C4-2B (cell line): ENCODE results near the gene GJC2.

Experiments used
- CTCF ChIP-seq: fragments of 450-650 bp; conservative IDR thresholded peaks from 2 replicates; pipeline ENCODE4 v1.5.1; 2017; ENCODE audit warnings: mild to moderate bottlenecking
- ZFX ChIP-seq: fragments of 450-650 bp; IDR thresholded peaks from 2 replicates; pipeline ENCODE4 v1.6.1; 2017

- peak; percentile 99 for TF ChIP-seq CTCF
- TF ChIP-seq ZFX: peak; percentile 88; the same call in 1 of the 2 replicates
Observed at GRCh38 chr1:228165372-228166169, 15.8 kb downstream of the GJC2 start, which contains the start of gene IBA57.
